22Rv1 (cell line): ENCODE data around the gene KYNU.

Experiments used
- ZFX ChIP-seq: fragments of 450-650 bp; IDR thresholded peaks from 2 replicates; pipeline ENCODE4 v1.6.1; 2017; ENCODE audit warnings: antibody characterized with exemption, borderline replicate concordance
- TF ChIP-seq, protein P1 (sequence below): fragments of 450-650 bp; IDR thresholded peaks from 2 replicates; pipeline ENCODE4 v1.5.1; 2017; ENCODE audit warnings: mild to moderate bottlenecking

DNA sequence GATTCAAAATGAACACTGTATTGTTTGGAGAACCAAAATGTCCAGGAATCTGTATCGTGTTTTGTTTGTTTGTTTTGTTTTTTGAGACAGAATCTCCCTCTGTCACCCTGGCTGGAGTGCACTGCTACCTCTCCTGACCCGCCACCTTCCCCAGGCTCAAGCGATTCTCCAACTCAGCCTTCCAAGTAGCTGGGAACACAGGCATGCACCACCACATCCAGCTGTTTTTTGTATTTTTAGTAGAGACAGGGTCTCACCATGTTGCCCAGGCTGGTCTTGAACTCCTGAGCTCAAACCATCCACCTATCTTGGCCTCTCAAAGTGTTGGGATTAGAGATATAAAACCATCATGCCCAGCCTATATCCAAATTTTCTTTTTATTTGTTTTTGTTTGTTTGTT, 74.6 kb downstream of the KYNU start:
- TF ChIP-seq, protein P1, sequence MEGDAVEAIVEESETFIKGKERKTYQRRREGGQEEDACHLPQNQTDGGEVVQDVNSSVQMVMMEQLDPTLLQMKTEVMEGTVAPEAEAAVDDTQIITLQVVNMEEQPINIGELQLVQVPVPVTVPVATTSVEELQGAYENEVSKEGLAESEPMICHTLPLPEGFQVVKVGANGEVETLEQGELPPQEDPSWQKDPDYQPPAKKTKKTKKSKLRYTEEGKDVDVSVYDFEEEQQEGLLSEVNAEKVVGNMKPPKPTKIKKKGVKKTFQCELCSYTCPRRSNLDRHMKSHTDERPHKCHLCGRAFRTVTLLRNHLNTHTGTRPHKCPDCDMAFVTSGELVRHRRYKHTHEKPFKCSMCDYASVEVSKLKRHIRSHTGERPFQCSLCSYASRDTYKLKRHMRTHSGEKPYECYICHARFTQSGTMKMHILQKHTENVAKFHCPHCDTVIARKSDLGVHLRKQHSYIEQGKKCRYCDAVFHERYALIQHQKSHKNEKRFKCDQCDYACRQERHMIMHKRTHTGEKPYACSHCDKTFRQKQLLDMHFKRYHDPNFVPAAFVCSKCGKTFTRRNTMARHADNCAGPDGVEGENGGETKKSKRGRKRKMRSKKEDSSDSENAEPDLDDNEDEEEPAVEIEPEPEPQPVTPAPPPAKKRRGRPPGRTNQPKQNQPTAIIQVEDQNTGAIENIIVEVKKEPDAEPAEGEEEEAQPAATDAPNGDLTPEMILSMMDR: no peak
- no peak for TF ChIP-seq ZFX
